BLaER1 (cell line): ENCODE measurements around the gene AP2S1.
"Not testable (repeated sequence)": the region's sequence is repeated elsewhere in the genome, so short reads cannot be mapped to it uniquely, and the experiment has no call there.

Experiments
- H3K27ac ChIP-seq: shearing (Covaris generic); formaldehyde crosslinking; 2 replicates; pipeline ENCODE4 v1.8.1; 2022
- H3K27me3 ChIP-seq: shearing (Covaris generic); formaldehyde crosslinking; 2 replicates; pipeline ENCODE4 v1.8.1; 2022
- H3K36me3 ChIP-seq: shearing (Covaris generic); formaldehyde crosslinking; 2 replicates; pipeline ENCODE4 v1.8.1; 2022
- H3K4me1 ChIP-seq: shearing (Covaris generic); formaldehyde crosslinking; 2 replicates; pipeline ENCODE4 v1.8.1; 2022
- H3K4me2 ChIP-seq: shearing (Covaris generic); formaldehyde crosslinking; 2 replicates; pipeline ENCODE4 v1.8.1; 2022
- H3K4me3 ChIP-seq: shearing (Covaris generic); formaldehyde crosslinking; 2 replicates; pipeline ENCODE4 v1.8.1; 2022
- H3K9ac ChIP-seq: shearing (Covaris generic); formaldehyde crosslinking; 2 replicates; pipeline ENCODE4 v1.8.1; 2022
- H3K9me3 ChIP-seq: shearing (Covaris generic); formaldehyde crosslinking; 2 replicates; pipeline ENCODE4 v1.8.1; 2022
- H4K20me1 ChIP-seq: shearing (Covaris generic); formaldehyde crosslinking; 2 replicates; pipeline ENCODE4 v1.8.1; 2022
- Cebpa-rat ChIP-seq: shearing (Covaris generic); IDR thresholded peaks from 2 replicates; pipeline ENCODE4 v1.8.1; 2022

AP2S1 gene

GRCh38 chr19:46860125-46860845 is 9.6 kb upstream of the AP2S1 start:
- peak overlapping the region; percentile 99; the same call in 1 of the 2 replicates for H3K27ac ChIP-seq
- peaks cover 72% of the 10 kb centered on the region for H3K4me1 ChIP-seq
- peaks cover 5% of the 10 kb centered on the region; the same call in 1 of the 2 replicates for H3K36me3 ChIP-seq
- H3K27me3 ChIP-seq: no peaks in the 10 kb centered on the region
- H4K20me1 ChIP-seq: peaks cover 39% of the 10 kb centered on the region
- H3K4me3 ChIP-seq: peak overlapping the region; percentile 83
- peak overlapping the region; percentile 83 for H3K4me2 ChIP-seq
- no peaks in the 10 kb centered on the region for H3K9me3 ChIP-seq
- H3K9ac ChIP-seq: peak overlapping the region; percentile 98
- TF ChIP-seq Cebpa-rat: no peak

GRCh38 chr19:46859637-46860124 is 9.0 kb upstream of the AP2S1 start:
- H3K27me3 ChIP-seq: no peaks in the 10 kb centered on the region
- H3K9me3 ChIP-seq: no peaks in the 10 kb centered on the region
- H3K4me3 ChIP-seq: peak overlapping the region; percentile 83
- peak overlapping the region; percentile 99; the same call in 1 of the 2 replicates for H3K27ac ChIP-seq
- no peak for TF ChIP-seq Cebpa-rat
- H4K20me1 ChIP-seq: peaks cover 33% of the 10 kb centered on the region
- peaks cover 71% of the 10 kb centered on the region for H3K4me1 ChIP-seq
- H3K4me2 ChIP-seq: peak overlapping the region; percentile 83
- peak overlapping the region; percentile 63; the same call in 1 of the 2 replicates for H3K9ac ChIP-seq
- H3K36me3 ChIP-seq: no peaks in the 10 kb centered on the region

GRCh38 chr19:46856062-46857022 is 5.7 kb upstream of the AP2S1 start:
- TF ChIP-seq Cebpa-rat: peak; percentile 57; the same call in 1 of the 2 replicates
- H3K9ac ChIP-seq: peak overlapping the region; percentile 74
- H4K20me1 ChIP-seq: no peaks in the 10 kb centered on the region
- peaks cover 42% of the 10 kb centered on the region for H3K4me1 ChIP-seq
- H3K36me3 ChIP-seq: no peaks in the 10 kb centered on the region
- H3K4me2 ChIP-seq: peak overlapping the region; percentile 87
- peak overlapping the region; percentile 75 for H3K27ac ChIP-seq
- no peaks in the 10 kb centered on the region for H3K9me3 ChIP-seq
- H3K4me3 ChIP-seq: peak overlapping the region; percentile 65
- no peaks in the 10 kb centered on the region for H3K27me3 ChIP-seq

GRCh38 chr19:46854698-46855097 is 4.1 kb upstream of the AP2S1 start:
- not testable (repeated sequence) for H3K9me3 ChIP-seq, H4K20me1 ChIP-seq, H3K27ac ChIP-seq, H3K9ac ChIP-seq, H3K4me2 ChIP-seq, H3K36me3 ChIP-seq, H3K4me3 ChIP-seq, H3K27me3 ChIP-seq
- peaks cover 44% of the 10 kb centered on the region for H3K4me1 ChIP-seq

- TF ChIP-seq Cebpa-rat: no peak
- no peaks in the 10 kb centered on the region for H3K27me3 ChIP-seq
- H3K4me3 ChIP-seq: no peak overlapping the region
- no peaks in the 10 kb centered on the region for H3K9me3 ChIP-seq
- H3K4me2 ChIP-seq: no peak overlapping the region
- peaks cover 5% of the 10 kb centered on the region for H3K36me3 ChIP-seq
- H3K4me1 ChIP-seq: peaks cover 34% of the 10 kb centered on the region
- H3K9ac ChIP-seq: no peak overlapping the region
- H3K27ac ChIP-seq: no peak overlapping the region
- H4K20me1 ChIP-seq: peaks cover 13% of the 10 kb centered on the region; the same call in 1 of the 2 replicates
These were observed 2.2 kb upstream of the AP2S1 start for GRCh38 chr19:46852830-46853229.

- Histone ChIP-seq H3K27ac (peak overlapping the region; percentile 65), H3K4me3 (peak overlapping the region; percentile 81), H4K20me1 (peaks cover 20% of the 10 kb centered on the region; the same call in 1 of the 2 replicates), H3K9me3 (no peaks in the 10 kb centered on the region), H3K36me3 (peaks cover 27% of the 10 kb centered on the region), H3K27me3 (no peaks in the 10 kb centered on the region), H3K4me1 (peaks cover 12% of the 10 kb centered on the region), H3K9ac (peak overlapping the region; percentile 86), H3K4me2 (peak overlapping the region; percentile 95)
- no peak for TF ChIP-seq Cebpa-rat
These were observed 1.0 kb downstream of the AP2S1 start for GRCh38 chr19:46849610-46850009.

GRCh38 chr19:46848389-46848788 is 2.3 kb downstream of the AP2S1 start:
- H3K36me3 ChIP-seq: peaks cover 39% of the 10 kb centered on the region
- H3K4me2 ChIP-seq: no peak overlapping the region
- no peaks in the 10 kb centered on the region for H3K27me3 ChIP-seq
- H3K4me3 ChIP-seq: no peak overlapping the region
- peaks cover 20% of the 10 kb centered on the region; the same call in 1 of the 2 replicates for H4K20me1 ChIP-seq
- 0 out of 2 replicates have a peak overlapping the region, but pooled peaks have one; percentile 2 for H3K9ac ChIP-seq
- H3K9me3 ChIP-seq: no peaks in the 10 kb centered on the region
- peaks cover 12% of the 10 kb centered on the region for H3K4me1 ChIP-seq
- no peak for TF ChIP-seq Cebpa-rat
- no peak overlapping the region for H3K27ac ChIP-seq

GRCh38 chr19:46847528-46847927 is 3.1 kb downstream of the AP2S1 start:
- H3K9me3 ChIP-seq: no peaks in the 10 kb centered on the region
- peaks cover 12% of the 10 kb centered on the region for H3K4me1 ChIP-seq
- no peak overlapping the region for H3K4me2 ChIP-seq
- H3K9ac ChIP-seq: no peak overlapping the region
- H4K20me1 ChIP-seq: peaks cover 20% of the 10 kb centered on the region; the same call in 1 of the 2 replicates
- peaks cover 48% of the 10 kb centered on the region for H3K36me3 ChIP-seq
- TF ChIP-seq Cebpa-rat: no peak
- H3K27me3 ChIP-seq: no peaks in the 10 kb centered on the region
- H3K27ac ChIP-seq: no peak overlapping the region
- H3K4me3 ChIP-seq: no peak overlapping the region

- H3K27me3 ChIP-seq: no peaks in the 10 kb centered on the region
- no peak overlapping the region for H3K4me3 ChIP-seq
- H3K9me3 ChIP-seq: no peaks in the 10 kb centered on the region
- peaks cover 12% of the 10 kb centered on the region for H3K4me1 ChIP-seq
- H3K36me3 ChIP-seq: peaks cover 63% of the 10 kb centered on the region
- no peak for TF ChIP-seq Cebpa-rat
- 0 out of 2 replicates have a peak overlapping the region, but pooled peaks have one; percentile 13 for H3K27ac ChIP-seq
- H3K4me2 ChIP-seq: no peak overlapping the region
- 0 out of 2 replicates have a peak overlapping the region, but pooled peaks have one; percentile 29 for H3K9ac ChIP-seq
- H4K20me1 ChIP-seq: peaks cover 26% of the 10 kb centered on the region; the same call in 1 of the 2 replicates
These were observed 4.6 kb downstream of the AP2S1 start for GRCh38 chr19:46845959-46846459.
